ENCODE data around the gene NUP37. TPM values are rescaled to one million over a fixed set of nuclear protein-coding genes. Genes with fewer than 3 reads are reported as not detected.

Gene NUP37
- total RNA-seq, 3 donors from 2014 or later = 13.7 to 25.9 (median 22.6) TPM

GRCh38 chr12:102059343-102059742 lies 60.6 kb downstream of the NUP37 start:
- Histone ChIP-seq H3K4me3 (no peak overlapping the region), H3K4me1 (ENCODE audit: low read depth) (peaks cover 5% of the 10 kb centered on the region), H3K36me3 (ENCODE audit: low read depth) (no peaks in the 10 kb centered on the region), H3K9me3 (no peaks in the 10 kb centered on the region)
- intact Hi-C loops (cut with DNase I, micrococcal nuclease) = no loop called here
- ATAC-seq = no peak
- TF ChIP-seq, protein P1, sequence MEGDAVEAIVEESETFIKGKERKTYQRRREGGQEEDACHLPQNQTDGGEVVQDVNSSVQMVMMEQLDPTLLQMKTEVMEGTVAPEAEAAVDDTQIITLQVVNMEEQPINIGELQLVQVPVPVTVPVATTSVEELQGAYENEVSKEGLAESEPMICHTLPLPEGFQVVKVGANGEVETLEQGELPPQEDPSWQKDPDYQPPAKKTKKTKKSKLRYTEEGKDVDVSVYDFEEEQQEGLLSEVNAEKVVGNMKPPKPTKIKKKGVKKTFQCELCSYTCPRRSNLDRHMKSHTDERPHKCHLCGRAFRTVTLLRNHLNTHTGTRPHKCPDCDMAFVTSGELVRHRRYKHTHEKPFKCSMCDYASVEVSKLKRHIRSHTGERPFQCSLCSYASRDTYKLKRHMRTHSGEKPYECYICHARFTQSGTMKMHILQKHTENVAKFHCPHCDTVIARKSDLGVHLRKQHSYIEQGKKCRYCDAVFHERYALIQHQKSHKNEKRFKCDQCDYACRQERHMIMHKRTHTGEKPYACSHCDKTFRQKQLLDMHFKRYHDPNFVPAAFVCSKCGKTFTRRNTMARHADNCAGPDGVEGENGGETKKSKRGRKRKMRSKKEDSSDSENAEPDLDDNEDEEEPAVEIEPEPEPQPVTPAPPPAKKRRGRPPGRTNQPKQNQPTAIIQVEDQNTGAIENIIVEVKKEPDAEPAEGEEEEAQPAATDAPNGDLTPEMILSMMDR (IDR thresholded peaks at IDR 0.05) = no peak
- DNase-seq = no peak

DNA sequence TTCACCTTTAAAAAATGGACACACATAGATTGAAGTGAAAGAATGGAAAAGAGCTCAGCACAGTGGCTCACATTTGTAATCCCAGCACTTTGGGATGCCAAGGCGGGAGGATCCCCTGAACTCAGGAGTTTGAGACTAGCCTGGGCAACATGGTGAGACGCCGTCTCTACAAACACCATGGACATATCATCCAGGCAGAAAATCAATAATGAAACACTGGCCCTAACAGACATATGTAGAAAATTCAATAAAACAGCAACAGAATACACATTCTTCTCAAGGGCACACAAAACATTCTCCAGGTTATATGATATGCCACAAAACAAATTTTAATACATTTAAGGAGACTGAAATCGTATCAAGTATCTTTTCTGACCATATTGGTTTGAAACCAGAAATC lies 65.6 kb downstream of the NUP37 start:
- no peak for ATAC-seq
- H3K4me3 ChIP-seq = no peak overlapping the region
- DNase-seq = no peak
- no peaks in the 10 kb centered on the region for H3K9me3 ChIP-seq
- TF ChIP-seq, protein P1 (IDR thresholded peaks at IDR 0.05) = no peak
- no peaks in the 10 kb centered on the region for H3K36me3 ChIP-seq (ENCODE audit: low read depth)
- no peaks in the 10 kb centered on the region for H3K4me1 ChIP-seq (ENCODE audit: low read depth)
- intact Hi-C loops (cut with DNase I, micrococcal nuclease) = no loop called here

DNA sequence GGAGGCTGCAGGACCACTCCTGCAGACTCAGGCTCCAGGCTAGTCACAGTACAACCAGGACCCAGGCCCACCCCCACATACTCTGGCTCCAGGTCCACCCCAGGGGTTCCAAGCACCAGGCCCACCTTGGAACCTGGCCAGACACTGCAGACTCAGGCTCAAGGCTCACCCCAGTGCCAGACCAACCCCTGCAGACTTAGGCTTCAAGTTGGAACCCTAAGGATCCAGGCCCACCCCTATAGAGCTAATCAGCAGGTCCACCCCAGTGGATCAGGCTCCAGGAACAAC lies 66.9 kb downstream of the NUP37 start:
- no peaks in the 10 kb centered on the region for H3K4me1 ChIP-seq (ENCODE audit: low read depth)
- no peaks in the 10 kb centered on the region for H3K36me3 ChIP-seq (ENCODE audit: low read depth)
- H3K9me3 ChIP-seq = no peaks in the 10 kb centered on the region
- DNase-seq = peak in 1 of 3 donors; percentile 27
- no peak for ATAC-seq
- TF ChIP-seq, protein P1 (IDR thresholded peaks at IDR 0.05) = no peak
- intact Hi-C loops (cut with DNase I, micrococcal nuclease) = no loop called here
- H3K4me3 ChIP-seq = no peak overlapping the region

DNA sequence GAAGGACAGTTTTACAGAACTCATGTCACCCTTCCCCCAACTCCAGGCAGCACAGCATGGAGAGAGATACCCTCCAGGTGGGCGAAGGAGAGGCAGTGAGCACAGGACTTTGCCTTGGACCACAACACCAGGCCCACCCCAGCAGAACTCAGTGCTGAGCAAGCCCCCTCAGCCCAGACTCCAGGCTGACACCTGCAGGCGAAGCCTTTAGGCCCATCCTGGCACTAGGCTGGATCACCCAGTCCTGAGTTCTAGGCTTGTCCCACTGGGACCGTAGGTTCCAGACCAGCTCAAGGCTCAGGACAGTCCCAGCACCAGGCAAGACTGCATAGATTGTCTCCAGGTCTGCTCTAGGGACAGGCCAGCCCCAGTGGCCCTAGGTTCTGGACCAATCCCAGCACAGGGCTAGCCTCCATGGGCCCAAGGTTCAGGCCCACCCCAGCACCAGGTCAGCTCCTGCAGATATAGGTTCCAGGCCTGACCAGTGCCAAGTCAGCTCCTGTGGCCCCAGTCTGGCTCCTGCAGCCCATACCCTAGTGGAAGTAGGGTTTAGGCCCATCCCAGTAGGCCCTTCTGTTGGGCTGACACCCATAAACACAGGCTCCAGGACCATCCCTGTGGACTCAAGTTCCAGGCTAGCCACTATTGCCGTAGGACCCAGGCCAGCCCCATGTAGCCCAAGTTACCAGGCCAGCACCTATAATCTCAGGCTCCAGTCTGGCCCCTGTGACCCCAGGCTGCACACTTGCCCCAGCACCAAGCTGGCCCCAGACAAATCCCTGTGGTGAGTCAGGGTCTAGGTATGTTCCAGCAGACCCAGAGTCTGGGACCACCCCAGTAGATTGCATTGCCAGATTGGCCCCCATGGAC lies 67.5 kb downstream of the NUP37 start:
- intact Hi-C loops (cut with DNase I, micrococcal nuclease) = no loop called here
- TF ChIP-seq, protein P1 (IDR thresholded peaks at IDR 0.05) = no peak
- H3K4me3 ChIP-seq = no peak overlapping the region
- H3K4me1 ChIP-seq (ENCODE audit: low read depth) = no peaks in the 10 kb centered on the region
- no peaks in the 10 kb centered on the region for H3K36me3 ChIP-seq (ENCODE audit: low read depth)
- no peaks in the 10 kb centered on the region for H3K9me3 ChIP-seq
- peak; percentile 18 for ATAC-seq
- DNase-seq = peak in 1 of 3 donors; percentile 34

DNA sequence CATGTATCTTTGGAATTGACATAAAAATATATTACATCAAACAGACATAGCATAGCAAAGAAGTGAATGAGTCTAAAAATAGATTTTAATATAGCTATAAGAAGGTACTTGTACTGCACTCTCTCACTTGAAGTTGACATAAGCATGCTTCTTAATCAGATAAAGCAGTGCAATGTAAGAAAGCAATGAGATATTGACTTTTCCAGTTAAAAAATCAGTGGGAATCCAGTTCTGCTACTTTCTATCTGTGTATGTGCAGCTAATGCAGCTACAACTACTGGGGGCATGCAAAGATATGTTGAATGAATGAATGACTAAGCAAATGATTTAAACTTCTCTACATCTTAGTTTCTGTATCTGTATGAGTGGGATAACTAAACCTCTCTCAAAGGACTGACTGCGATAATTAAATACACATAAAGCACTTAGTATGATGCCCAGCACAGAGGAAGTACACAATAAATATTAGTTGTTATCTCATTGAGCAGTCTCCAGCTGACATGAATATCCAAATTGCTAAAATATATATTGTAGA lies 68.4 kb downstream of the NUP37 start:
- TF ChIP-seq, protein P1 (IDR thresholded peaks at IDR 0.05) = no peak
- Histone ChIP-seq H3K36me3 (ENCODE audit: low read depth) (no peaks in the 10 kb centered on the region), H3K4me3 (no peak overlapping the region), H3K4me1 (ENCODE audit: low read depth) (no peaks in the 10 kb centered on the region), H3K9me3 (no peaks in the 10 kb centered on the region)
- intact Hi-C loops (cut with DNase I, micrococcal nuclease) = no loop called here
- no peak for ATAC-seq
- DNase-seq = no peak

All from mucosa of descending colon (tissue), 3 donors.